Stomach (tissue), 9 donors: Measurements from ENCODE around the gene KLHDC8B. TPM values are rescaled to one million over a fixed set of nuclear protein-coding genes. Genes with fewer than 3 reads are reported as not detected.
A peak's percentile ranks its signal among the peaks of the same experiment; 100 is the strongest.
"Not testable (repeated sequence)": the region's sequence is repeated elsewhere in the genome, so short reads cannot be mapped to it uniquely, and the experiment has no call there.

Experiments
- DNase-seq, 2 donors: peaks; one replicate each; pipeline versions ENCODE4 v3.0.0 to v3.0.0-alpha.2; 2013 to 2019
- H3K27ac ChIP-seq, 5 donors: fragments of 200-600 bp in 4 of 5; sonication (generic) in 4 of 5; one replicate each; pipeline ENCODE4 v1.5.1; 2013 to 2019; ENCODE audit warnings: mild to moderate bottlenecking in 1 of 5, moderate library complexity in 1 of 5
- H3K27me3 ChIP-seq, 3 donors: fragments of 200-600 bp; sonication (generic); one replicate each; pipeline ENCODE4 v1.5.1; 2017 to 2019; ENCODE audit warnings: mixed run types in 1 of 3
- H3K36me3 ChIP-seq, 4 donors: fragments of 200-600 bp; sonication (generic); 1 replicate in 3 of 4; 2 replicates in 1 of 4; pipeline ENCODE4 v1.5.1; 2016 to 2019
- H3K4me1 ChIP-seq, 4 donors: fragments of 200-600 bp; sonication (generic); one replicate each; pipeline ENCODE4 v1.5.1; 2016 to 2019
- H3K4me3 ChIP-seq, 4 donors: fragments of 200-600 bp; sonication (generic) in 3 of 4; one replicate each; pipeline ENCODE4 v1.5.1; 2016 to 2019; ENCODE audit warnings: mild to moderate bottlenecking in 1 of 4
- H3K9me3 ChIP-seq, 4 donors: fragments of 200-600 bp; sonication (generic); one replicate each; pipeline ENCODE4 v1.5.1; 2016 to 2019
- EP300 ChIP-seq: sonication (generic); formaldehyde crosslinking; IDR thresholded peaks from one replicate; pipeline ENCODE4 v1.6.1; 2017; ENCODE audit warnings: antibody characterized with exemption
- POLR2A ChIP-seq, 4 donors: fragments of 450-650 bp; IDR thresholded peaks; one replicate each; pipeline ENCODE4 v1.6.1; 2016; ENCODE audit warnings: antibody characterized with exemption in 4 of 4, control low read depth in 2 of 4, mild to moderate bottlenecking in 1 of 4, moderate library complexity in 1 of 4
- POLR2AphosphoS5 ChIP-seq, 3 donors: sonication (generic); formaldehyde crosslinking; IDR thresholded peaks; one replicate each; pipeline ENCODE4 v1.6.1; 2016; ENCODE audit warnings: antibody characterized with exemption in 3 of 3
- WGBS, 5 donors: extraction: QIAGEN DNeasy Blood & Tissue Kit in 3 of 5; methylation state at CpG; one replicate each; pipeline versions ENCODE4 v1.1.5 to v1.1.7; 2013 to 2018; 5-methylcytosine and 5-hydroxymethylcytosine counted together
- intact Hi-C: fragments of 100-400 bp; cut with DNase I; formaldehyde crosslinking; loops from one replicate; pipeline ENCODE4 v1.15.1; 2023; ENCODE audit warnings: low total_unique reads
- polyA plus RNA-seq, 3 donors: library from polyadenylated mRNA; stranded (reverse); fragments of 200-250 nt; gene quantifications; one replicate each; pipeline ENCODE4 v1.2.3, GENCODE V29; 2013
- total RNA-seq, 5 donors: library from RNA; depleted of rRNA; stranded (reverse); fragments of >200 nt; gene quantifications; one replicate each; pipeline versions ENCODE4 v1.1.0 to v1.2.3, GENCODE V29; 2014 to 2016
- TF ChIP-seq, protein P1 (sequence below), 7 experiments: fragments of 450-650 bp in 4 of 7; fragments of 200-600 bp in 3 of 7; sonication (generic) in 3 of 7; IDR thresholded peaks; one replicate each; pipeline ENCODE4 v1.5.1; 2016 to 2019; ENCODE audit warnings: antibody characterized with exemption in 7 of 7, control low read depth in 2 of 7, mild to moderate bottlenecking in 1 of 7
- donor health status: healthy with polysubstance abuse.
- donor health status: Bipolar disorder and iron deficiency.
- donor health status: healthy.

The KLHDC8B gene
- total and polyA plus RNA-seq, 8 donors = 11.6 to 41.1 (median 19.1) TPM

DNA sequence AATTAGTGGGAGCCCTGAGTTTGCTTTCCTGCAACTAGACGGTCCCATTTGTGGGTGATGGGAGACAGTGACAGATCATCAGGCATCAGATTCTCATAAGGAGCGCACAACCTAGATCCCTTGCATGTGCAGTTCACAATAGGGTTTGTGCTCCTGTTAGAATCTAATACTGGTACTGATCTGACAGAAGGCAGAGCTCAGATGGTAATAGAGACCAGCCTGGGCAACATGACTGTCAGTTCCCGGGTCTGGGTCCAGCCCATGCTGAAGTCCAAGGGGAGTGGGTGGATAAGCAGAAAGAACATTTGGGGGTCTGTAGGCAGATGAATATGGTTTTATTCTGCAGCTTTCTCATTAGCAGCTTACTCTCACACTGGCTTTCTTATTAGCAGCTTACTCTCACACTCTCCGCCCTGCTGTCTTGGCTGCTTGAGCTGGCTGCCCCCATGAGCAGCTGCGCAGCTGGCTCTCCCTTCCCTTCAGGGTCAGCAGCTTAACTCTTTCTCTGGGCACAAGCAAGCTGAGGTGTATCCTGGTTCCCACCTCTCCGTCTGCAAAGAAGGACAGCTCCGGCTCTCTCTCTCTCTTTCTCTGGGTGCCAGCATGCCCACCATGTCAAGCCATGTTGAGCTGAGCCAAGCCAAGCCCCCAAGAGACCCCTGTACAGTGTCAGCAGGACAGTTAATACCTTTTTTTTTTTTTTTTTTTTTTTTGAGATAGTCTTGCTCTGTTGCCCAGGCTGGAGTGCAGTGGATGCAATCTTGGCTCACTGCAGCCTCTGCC lies 46.5 kb downstream of the KLHDC8B start:
- Histone ChIP-seq H3K9me3 (peaks cover 0 to 18% (median 2%) of the 10 kb centered on the region in 4 donors), H3K27me3 (no peaks in the 10 kb centered on the region), H3K27ac (peak overlapping the region; percentile 28 to 78 (median 54)), H3K4me3 (no peak overlapping the region), H3K36me3 (peaks cover 0 to 17% (median 0%) of the 10 kb centered on the region in 4 donors), H3K4me1 (peaks cover 10 to 17% (median 16%) of the 10 kb centered on the region in 4 donors)
- DNase-seq = peak in 1 of 2 donors; percentile 49
- TF ChIP-seq POLR2A (IDR thresholded peaks at IDR 0.05) = no peak
- TF ChIP-seq EP300 = no peak
- TF ChIP-seq, protein P1, sequence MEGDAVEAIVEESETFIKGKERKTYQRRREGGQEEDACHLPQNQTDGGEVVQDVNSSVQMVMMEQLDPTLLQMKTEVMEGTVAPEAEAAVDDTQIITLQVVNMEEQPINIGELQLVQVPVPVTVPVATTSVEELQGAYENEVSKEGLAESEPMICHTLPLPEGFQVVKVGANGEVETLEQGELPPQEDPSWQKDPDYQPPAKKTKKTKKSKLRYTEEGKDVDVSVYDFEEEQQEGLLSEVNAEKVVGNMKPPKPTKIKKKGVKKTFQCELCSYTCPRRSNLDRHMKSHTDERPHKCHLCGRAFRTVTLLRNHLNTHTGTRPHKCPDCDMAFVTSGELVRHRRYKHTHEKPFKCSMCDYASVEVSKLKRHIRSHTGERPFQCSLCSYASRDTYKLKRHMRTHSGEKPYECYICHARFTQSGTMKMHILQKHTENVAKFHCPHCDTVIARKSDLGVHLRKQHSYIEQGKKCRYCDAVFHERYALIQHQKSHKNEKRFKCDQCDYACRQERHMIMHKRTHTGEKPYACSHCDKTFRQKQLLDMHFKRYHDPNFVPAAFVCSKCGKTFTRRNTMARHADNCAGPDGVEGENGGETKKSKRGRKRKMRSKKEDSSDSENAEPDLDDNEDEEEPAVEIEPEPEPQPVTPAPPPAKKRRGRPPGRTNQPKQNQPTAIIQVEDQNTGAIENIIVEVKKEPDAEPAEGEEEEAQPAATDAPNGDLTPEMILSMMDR (IDR thresholded peaks at IDR 0.05) = no peak
- TF ChIP-seq POLR2AphosphoS5 (IDR thresholded peaks at IDR 0.05) = no peak
- intact Hi-C loops = no loop called here
- 64 to 83% (median 71%) methylated on average over 7 of the region's 7 CpGs for WGBS, 5 donors

DNA sequence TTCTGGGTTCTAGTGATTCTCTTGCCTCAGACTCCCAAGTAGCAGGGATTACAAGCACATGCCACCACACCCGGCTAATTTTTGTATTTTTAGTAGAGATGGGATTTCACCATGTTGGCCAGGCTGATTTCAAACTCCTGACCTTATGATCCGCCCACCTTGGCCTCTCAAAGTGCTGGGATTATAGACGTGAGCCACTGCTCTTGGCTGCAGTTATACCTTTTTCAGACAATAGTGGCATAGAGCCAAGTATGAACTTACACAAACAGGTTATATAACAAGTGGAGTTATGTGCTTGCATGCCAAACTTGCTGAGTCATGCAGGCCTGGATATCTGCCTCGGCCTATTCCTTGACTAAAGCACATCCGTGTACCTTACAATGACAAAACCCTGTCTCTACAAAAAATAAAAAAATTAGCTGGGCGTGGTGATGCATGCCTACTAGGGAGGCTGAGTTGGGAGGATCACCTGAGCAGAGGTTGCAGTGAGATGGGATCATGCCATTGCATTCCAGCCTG lies 47.1 kb downstream of the KLHDC8B start:
- intact Hi-C loops, H3K27me3 ChIP-seq, H3K4me3 ChIP-seq: not testable (repeated sequence)
- peak; percentile 84 to 87 for DNase-seq
- peak overlapping the region; percentile 28 to 78 (median 54) for H3K27ac ChIP-seq
- peaks cover 0 to 13% (median 0%) of the 10 kb centered on the region in 4 donors for H3K36me3 ChIP-seq
- 14 to 21% (median 18%) methylated on average over 6 of the region's 6 CpGs for WGBS, 5 donors
- H3K4me1 ChIP-seq = peaks cover 10 to 17% (median 16%) of the 10 kb centered on the region in 4 donors
- TF ChIP-seq POLR2AphosphoS5 (IDR thresholded peaks at IDR 0.05) = peak; percentile 58 to 84 (median 70)
- H3K9me3 ChIP-seq = peaks cover 0 to 16% (median 2%) of the 10 kb centered on the region in 4 donors

DNA sequence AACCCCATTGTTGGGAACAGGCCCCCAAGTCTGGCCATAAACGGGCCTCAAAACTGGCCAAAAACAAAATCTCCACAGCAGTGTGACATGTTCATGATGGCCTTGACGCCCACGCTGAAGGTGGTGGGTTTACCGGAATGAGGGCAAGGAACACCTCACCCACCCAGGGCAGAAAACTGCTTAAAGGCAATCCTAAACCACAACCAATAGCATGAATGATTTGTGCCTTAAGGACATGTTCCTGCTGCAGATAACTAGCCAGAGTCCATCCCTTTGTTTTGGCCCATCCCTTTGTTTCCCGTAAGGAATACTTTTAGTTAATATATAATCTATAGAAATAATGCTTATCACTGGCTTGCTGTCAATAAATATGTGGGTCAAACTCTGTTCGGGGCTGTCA lies 47.7 kb downstream of the KLHDC8B start:
- Histone ChIP-seq H3K27ac (peak overlapping the region in 4 of 5 donors; percentile 30 to 78 (median 65)), H3K9me3 (peaks cover 0 to 10% (median under 1%) of the 10 kb centered on the region in 4 donors), H3K4me3 (no peak overlapping the region), H3K4me1 (peaks cover 10 to 17% (median 16%) of the 10 kb centered on the region in 4 donors), H3K36me3 (peaks cover 0 to 7% (median 0%) of the 10 kb centered on the region in 4 donors), H3K27me3 (no peaks in the 10 kb centered on the region)
- intact Hi-C loops = no loop called here
- DNase-seq = no peak
- WGBS, 5 donors = 78 to 88% (median 82%) methylated on average over 6 of the region's 6 CpGs
- no peak for TF ChIP-seq EP300
- TF ChIP-seq, protein P1 (IDR thresholded peaks at IDR 0.05) = no peak

DNA sequence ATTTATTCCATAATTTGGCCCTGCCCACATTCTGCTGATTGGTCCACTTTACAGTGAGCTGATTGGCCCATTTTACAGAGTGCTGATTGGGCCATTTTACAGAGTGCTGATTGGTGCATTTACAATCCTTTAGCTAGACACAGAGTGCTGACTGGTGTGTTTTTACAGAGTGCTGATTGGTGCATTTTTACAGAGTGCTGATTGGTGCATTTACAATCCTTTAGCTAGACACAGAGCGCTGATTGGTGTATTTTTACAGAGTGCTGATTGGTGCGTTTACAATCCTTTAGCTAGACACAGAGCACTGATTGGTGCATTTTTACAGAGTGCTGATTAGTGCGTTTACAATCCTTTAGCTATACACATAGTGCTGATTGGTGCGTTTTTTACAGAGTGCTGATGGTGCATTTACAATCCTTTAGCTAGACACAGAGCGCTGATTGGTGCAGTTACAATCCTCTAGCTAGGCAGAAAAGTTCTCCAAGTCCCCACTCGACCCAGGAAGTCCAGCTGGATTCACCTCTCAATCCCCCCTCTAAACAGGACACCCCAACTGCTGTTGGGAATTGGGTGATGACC lies 49.7 kb downstream of the KLHDC8B start:
- peaks cover 10 to 17% (median 16%) of the 10 kb centered on the region in 4 donors for H3K4me1 ChIP-seq
- H3K36me3 ChIP-seq, intact Hi-C loops, DNase-seq, H3K9me3 ChIP-seq, H3K27ac ChIP-seq, H3K27me3 ChIP-seq, H3K4me3 ChIP-seq: not testable (repeated sequence)
- WGBS, 5 donors = 85 to 92% (median 89%) methylated on average over 6 of the region's 6 CpGs

DNA sequence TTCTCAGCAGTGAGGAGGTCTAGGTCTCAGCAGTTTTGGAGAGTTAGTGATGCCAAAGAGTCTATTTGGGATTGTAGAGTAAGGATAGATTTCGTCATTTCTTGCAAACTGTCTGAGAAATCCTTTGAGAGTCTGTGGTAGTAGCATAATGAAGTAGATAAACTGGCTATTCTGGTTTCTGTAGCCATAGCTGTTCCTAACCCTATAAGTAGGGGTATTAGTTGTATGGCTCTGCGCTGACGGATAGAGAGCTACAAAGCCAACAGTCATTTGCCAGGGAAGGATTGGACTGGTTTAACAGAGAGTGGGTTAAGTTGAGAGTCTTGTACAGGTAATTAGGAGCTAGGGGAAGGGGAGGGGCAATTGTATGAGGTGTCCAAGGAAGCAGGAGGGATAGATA lies 50.6 kb downstream of the KLHDC8B start:
- no peak for TF ChIP-seq EP300
- TF ChIP-seq POLR2AphosphoS5 (IDR thresholded peaks at IDR 0.05) = no peak
- TF ChIP-seq, protein P1 (IDR thresholded peaks at IDR 0.05) = no peak
- TF ChIP-seq POLR2A (IDR thresholded peaks at IDR 0.05) = no peak
- H3K27ac ChIP-seq = no peak overlapping the region
- peaks cover 0 to 11% (median 0%) of the 10 kb centered on the region in 4 donors for H3K36me3 ChIP-seq

More for the DNA sequence above, 50.6 kb downstream of the KLHDC8B start:
- WGBS, 5 donors = 59 to 87% (median 69%) methylated on average over 3 of the region's 3 CpGs
- no peaks in the 10 kb centered on the region for H3K27me3 ChIP-seq
- intact Hi-C loops = no loop called here
- peak in 1 of 2 donors; percentile 9 for DNase-seq
- peaks cover 10 to 17% (median 16%) of the 10 kb centered on the region in 4 donors for H3K4me1 ChIP-seq
- peaks cover 0 to 12% (median 4%) of the 10 kb centered on the region in 4 donors for H3K9me3 ChIP-seq
- H3K4me3 ChIP-seq = no peak overlapping the region
